ENCODE measurements around the gene ALOXE3.
A peak's percentile ranks its signal among the peaks of the same experiment; 100 is the strongest.

The ALOXE3 gene

GRCh38 chr17:8119581-8120519, 1.5 kb upstream of the ALOXE3 start:
- DNase-seq (ENCODE audit: low read depth in 2 of 2): peak; percentile 95 to 97
- no peak for TF ChIP-seq CTCF (IDR thresholded peaks at IDR 0.05; ENCODE audit: low read depth, low read length)

GRCh38 chr17:8118769-8119580, 661 bp upstream of the ALOXE3 start:
- peak; percentile 87 to 90 for DNase-seq (ENCODE audit: low read depth in 2 of 2)
- H3K4me3 ChIP-seq (replicated peaks in 1 of 2; ENCODE audit: low read depth in 2 of 2, low read length in 2 of 2): peak overlapping the region; percentile 58 to 62
- peak; percentile 96 for TF ChIP-seq CTCF (IDR thresholded peaks at IDR 0.05; ENCODE audit: low read depth, low read length)

More at GRCh38 chr17:8119581-8120519, 1.5 kb upstream of the ALOXE3 start:
- peak overlapping the region; percentile 62 to 70 for H3K4me3 ChIP-seq (replicated peaks in 1 of 2; ENCODE audit: low read depth in 2 of 2, low read length in 2 of 2)

GRCh38 chr17:8117367-8117979, 841 bp downstream of the ALOXE3 start:
- DNase-seq (ENCODE audit: low read depth in 2 of 2): no peak
- peak overlapping the region in 1 of 2 donors; percentile 58 for H3K4me3 ChIP-seq (replicated peaks in 1 of 2; ENCODE audit: low read depth in 2 of 2, low read length in 2 of 2)
- TF ChIP-seq CTCF (IDR thresholded peaks at IDR 0.05; ENCODE audit: low read depth, low read length): no peak

GRCh38 chr17:8116776-8117175, 1.5 kb downstream of the ALOXE3 start:
- H3K4me3 ChIP-seq (replicated peaks in 1 of 2; ENCODE audit: low read depth in 2 of 2, low read length in 2 of 2): no peak overlapping the region
- no peak for DNase-seq (ENCODE audit: low read depth in 2 of 2)
- TF ChIP-seq CTCF (IDR thresholded peaks at IDR 0.05; ENCODE audit: low read depth, low read length): no peak

- TF ChIP-seq CTCF (IDR thresholded peaks at IDR 0.05; ENCODE audit: low read depth, low read length): no peak
- DNase-seq (ENCODE audit: low read depth in 2 of 2): no peak
- H3K4me3 ChIP-seq (replicated peaks in 1 of 2; ENCODE audit: low read depth in 2 of 2, low read length in 2 of 2): no peak overlapping the region
Measured at GRCh38 chr17:8110907-8111306, 7.4 kb downstream of the ALOXE3 start.

GRCh38 chr17:8110456-8110804, 7.9 kb downstream of the ALOXE3 start:
- TF ChIP-seq CTCF (IDR thresholded peaks at IDR 0.05; ENCODE audit: low read depth, low read length): no peak
- DNase-seq (ENCODE audit: low read depth in 2 of 2): no peak
- no peak overlapping the region for H3K4me3 ChIP-seq (replicated peaks in 1 of 2; ENCODE audit: low read depth in 2 of 2, low read length in 2 of 2)
